IMR-90 (cell line): ENCODE results near the gene RALGPS2.

Source experiments
- BHLHE40 ChIP-seq: fragments of 150-350 bp; IDR thresholded peaks from 2 replicates; pipeline ENCODE4 v1.6.1; 2016; ENCODE audit warnings: mild to moderate bottlenecking, low read depth, low read length
- CEBPB ChIP-seq: IDR thresholded peaks from 2 replicates; pipeline ENCODE4 v1.6.1; 2012; ENCODE audit warnings: low read depth, low read length, improper control_type of control experiment
- FOS ChIP-seq: fragments of 150-350 bp; IDR thresholded peaks from 2 replicates; pipeline ENCODE4 v1.6.1; 2016; ENCODE audit warnings: low read depth, low read length
- MAFK ChIP-seq: IDR thresholded peaks from 2 replicates; pipeline ENCODE4 v1.6.1; 2012; ENCODE audit warnings: low read depth, low read length, improper control_type of control experiment
- MAZ ChIP-seq: IDR thresholded peaks from 2 replicates; pipeline ENCODE4 v1.6.1; 2012; ENCODE audit warnings: low read depth, mild to moderate bottlenecking, low read length, improper control_type of control experiment, moderate library complexity, borderline replicate concordance
- POLR2A ChIP-seq: IDR thresholded peaks from 2 replicates; pipeline ENCODE4 v1.6.1; 2012; ENCODE audit warnings: mild to moderate bottlenecking, low read depth, low read length
- RCOR1 ChIP-seq: IDR thresholded peaks from 2 replicates; pipeline ENCODE4 v1.6.1; 2012; ENCODE audit warnings: mild to moderate bottlenecking, low read length, improper control_type of control experiment; ENCODE audit not compliant: insufficient replicate concordance
- SMC3 ChIP-seq: fragments of 150-350 bp; IDR thresholded peaks from 2 replicates; pipeline ENCODE4 v1.6.1; 2016; ENCODE audit warnings: low read depth, mild to moderate bottlenecking, antibody characterized with exemption, low read length, moderate library complexity
- USF2 ChIP-seq: fragments of 150-350 bp; IDR thresholded peaks from 2 replicates; pipeline ENCODE4 v1.6.1; 2017; ENCODE audit warnings: mild to moderate bottlenecking, antibody characterized with exemption, low read length, low read depth
- TF ChIP-seq, protein P1 (sequence below): conservative IDR thresholded peaks from 2 replicates; pipeline ENCODE4 v1.5.1; 2012; ENCODE audit warnings: mild to moderate bottlenecking, low read depth, low read length, improper control_type of control experiment

DNA sequence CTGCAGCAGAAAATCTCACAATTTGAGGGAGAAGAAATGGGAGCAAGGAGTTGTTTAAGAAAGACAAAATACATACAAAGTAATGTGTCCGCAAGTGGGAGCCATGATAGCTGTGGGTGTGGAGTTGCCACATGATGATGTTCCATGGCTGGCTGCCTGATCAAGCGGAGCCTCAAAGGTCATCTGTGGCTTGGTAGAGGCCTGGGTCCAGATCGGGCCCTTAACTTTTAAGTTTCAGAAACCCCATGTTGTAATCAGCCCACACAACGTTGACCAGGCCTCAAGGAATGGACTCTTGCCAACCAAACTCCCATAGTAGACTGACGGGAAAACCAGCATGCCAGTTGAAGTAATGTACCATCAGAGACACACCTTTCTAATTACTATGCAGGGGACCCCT is 210.6 kb downstream of the RALGPS2 start:
- TF ChIP-seq MAZ = no peak
- no peak for TF ChIP-seq CEBPB
- TF ChIP-seq, protein P1, sequence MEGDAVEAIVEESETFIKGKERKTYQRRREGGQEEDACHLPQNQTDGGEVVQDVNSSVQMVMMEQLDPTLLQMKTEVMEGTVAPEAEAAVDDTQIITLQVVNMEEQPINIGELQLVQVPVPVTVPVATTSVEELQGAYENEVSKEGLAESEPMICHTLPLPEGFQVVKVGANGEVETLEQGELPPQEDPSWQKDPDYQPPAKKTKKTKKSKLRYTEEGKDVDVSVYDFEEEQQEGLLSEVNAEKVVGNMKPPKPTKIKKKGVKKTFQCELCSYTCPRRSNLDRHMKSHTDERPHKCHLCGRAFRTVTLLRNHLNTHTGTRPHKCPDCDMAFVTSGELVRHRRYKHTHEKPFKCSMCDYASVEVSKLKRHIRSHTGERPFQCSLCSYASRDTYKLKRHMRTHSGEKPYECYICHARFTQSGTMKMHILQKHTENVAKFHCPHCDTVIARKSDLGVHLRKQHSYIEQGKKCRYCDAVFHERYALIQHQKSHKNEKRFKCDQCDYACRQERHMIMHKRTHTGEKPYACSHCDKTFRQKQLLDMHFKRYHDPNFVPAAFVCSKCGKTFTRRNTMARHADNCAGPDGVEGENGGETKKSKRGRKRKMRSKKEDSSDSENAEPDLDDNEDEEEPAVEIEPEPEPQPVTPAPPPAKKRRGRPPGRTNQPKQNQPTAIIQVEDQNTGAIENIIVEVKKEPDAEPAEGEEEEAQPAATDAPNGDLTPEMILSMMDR = no peak
- no peak for TF ChIP-seq USF2
- TF ChIP-seq SMC3 = no peak
- no peak for TF ChIP-seq POLR2A
- no peak for TF ChIP-seq RCOR1
- no peak for TF ChIP-seq BHLHE40
- TF ChIP-seq MAFK = no peak
- no peak for TF ChIP-seq FOS
